ENCODE measurements around the gene EVPLL. TPM values are rescaled to one million over a fixed set of nuclear protein-coding genes. Genes with fewer than 3 reads are reported as not detected.
"Not testable (repeated sequence)": the region's sequence is repeated elsewhere in the genome, so short reads cannot be mapped to it uniquely, and the experiment has no call there.

The EVPLL gene

DNA sequence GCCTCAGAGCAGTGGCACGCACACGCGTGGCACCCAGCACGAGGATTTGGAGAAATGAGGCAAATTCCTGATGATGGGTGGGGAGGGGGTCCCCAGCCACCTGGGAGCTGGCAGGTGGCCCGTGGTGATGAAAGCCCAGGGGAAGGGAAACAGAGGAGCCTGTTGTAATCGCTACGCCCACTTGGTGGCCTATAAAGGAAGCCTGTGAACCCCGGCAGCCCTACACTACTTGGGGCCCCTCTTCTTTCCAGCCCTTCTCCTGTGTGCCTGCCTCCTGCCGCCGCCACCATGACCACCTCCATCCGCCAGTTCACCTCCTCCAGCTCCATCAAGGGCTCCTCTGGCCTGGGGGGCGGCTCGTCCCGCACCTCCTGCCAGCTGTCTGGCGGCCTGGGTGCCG is 49.1 kb downstream of the EVPLL start:
- not testable (repeated sequence) for H2BK15ac ChIP-seq (ENCODE audit: low read length); H2BK120ac ChIP-seq (ENCODE audit: low read depth, low read length); H3K79me1 ChIP-seq (ENCODE audit: low read depth, low read length); H2AK5ac ChIP-seq (ENCODE audit: low read depth, low read length); H3K4me3 ChIP-seq (ENCODE audit: low read length in 2 of 2); H3K4me1 ChIP-seq (ENCODE audit: control insufficient read depth in 2 of 2, insufficient read depth in 1 of 2, low read depth in 1 of 2, low read length in 2 of 2); DNase-seq (ENCODE audit: low spot score); H3K4ac ChIP-seq (ENCODE audit: low read length); H3K9me3 ChIP-seq (replicated peaks in 1 of 2; ENCODE audit: control insufficient read depth in 2 of 2, insufficient read depth in 1 of 2, low read depth in 1 of 2, low read length in 2 of 2); H2AFZ ChIP-seq (ENCODE audit: low read length); H2BK12ac ChIP-seq (ENCODE audit: low read length); H3K36me3 ChIP-seq (replicated peaks in 1 of 2; ENCODE audit: control insufficient read depth in 2 of 2, insufficient read depth in 2 of 2, low read length in 2 of 2); H4K91ac ChIP-seq (ENCODE audit: low read depth, low read length, poor library complexity); H3K9ac ChIP-seq (ENCODE audit: low read depth, low read length, poor library complexity); H2BK5ac ChIP-seq (ENCODE audit: low read length); H3K14ac ChIP-seq (ENCODE audit: low read length); H3K23ac ChIP-seq (ENCODE audit: low read depth, low read length, poor library complexity); H3K27ac ChIP-seq (replicated peaks; ENCODE audit: low read length); H3K4me2 ChIP-seq (ENCODE audit: insufficient read depth, low read length, poor library complexity, severe bottlenecking); H3K18ac ChIP-seq (ENCODE audit: low read length); H3K27me3 ChIP-seq (ENCODE audit: control insufficient read depth in 3 of 3, insufficient read depth in 3 of 3, low read depth in 1 of 3, low read length in 3 of 3); H4K8ac ChIP-seq (ENCODE audit: low read depth, low read length)
- WGBS, 2 donors (ENCODE audit: extremely low coverage in 2 of 2, insufficient read length in 2 of 2, insufficient replicate concordance in 1 of 2) = no CpG with 5 or more reads among the region's 16 CpGs

DNA sequence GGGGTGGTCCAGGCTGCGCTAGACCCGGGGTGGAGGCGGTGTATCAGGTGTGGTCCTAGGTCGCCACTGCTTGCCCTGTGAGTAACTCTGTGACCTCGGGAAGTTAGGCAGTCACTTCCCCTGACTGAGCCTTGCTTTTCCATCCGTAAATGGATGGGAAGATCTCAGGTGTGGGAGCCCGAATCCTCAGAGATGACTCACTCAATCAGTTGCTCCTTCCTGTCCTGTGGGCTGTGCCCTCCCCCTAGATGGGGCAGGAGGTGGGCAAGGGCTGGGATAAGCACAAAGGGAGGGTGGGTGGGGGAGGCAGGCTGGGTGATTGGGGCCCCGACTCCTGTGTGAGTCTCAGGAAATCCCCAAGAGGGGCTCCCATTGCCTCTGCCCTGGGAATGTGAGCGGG is 54.6 kb downstream of the EVPLL start:
- H3K23ac ChIP-seq (ENCODE audit: low read depth, low read length, poor library complexity); H4K91ac ChIP-seq (ENCODE audit: low read depth, low read length, poor library complexity); H3K18ac ChIP-seq (ENCODE audit: low read length); H2BK12ac ChIP-seq (ENCODE audit: low read length); H2BK120ac ChIP-seq (ENCODE audit: low read depth, low read length); H3K14ac ChIP-seq (ENCODE audit: low read length); H3K4me1 ChIP-seq (ENCODE audit: control insufficient read depth in 2 of 2, insufficient read depth in 1 of 2, low read depth in 1 of 2, low read length in 2 of 2); H2BK15ac ChIP-seq (ENCODE audit: low read length); H2AK5ac ChIP-seq (ENCODE audit: low read depth, low read length); H3K4me2 ChIP-seq (ENCODE audit: insufficient read depth, low read length, poor library complexity, severe bottlenecking); H3K27ac ChIP-seq (replicated peaks; ENCODE audit: low read length); H3K4me3 ChIP-seq (ENCODE audit: low read length in 2 of 2); H3K79me1 ChIP-seq (ENCODE audit: low read depth, low read length); H3K9me3 ChIP-seq (replicated peaks in 1 of 2; ENCODE audit: control insufficient read depth in 2 of 2, insufficient read depth in 1 of 2, low read depth in 1 of 2, low read length in 2 of 2); H4K8ac ChIP-seq (ENCODE audit: low read depth, low read length); H2BK5ac ChIP-seq (ENCODE audit: low read length); H3K36me3 ChIP-seq (replicated peaks in 1 of 2; ENCODE audit: control insufficient read depth in 2 of 2, insufficient read depth in 2 of 2, low read length in 2 of 2); H3K4ac ChIP-seq (ENCODE audit: low read length); H3K9ac ChIP-seq (ENCODE audit: low read depth, low read length, poor library complexity); H2AFZ ChIP-seq (ENCODE audit: low read length); H3K27me3 ChIP-seq (ENCODE audit: control insufficient read depth in 3 of 3, insufficient read depth in 3 of 3, low read depth in 1 of 3, low read length in 3 of 3); DNase-seq (ENCODE audit: low spot score): not testable (repeated sequence)
- no CpG with 5 or more reads among the region's 9 CpGs for WGBS, 2 donors (ENCODE audit: extremely low coverage in 2 of 2, insufficient read length in 2 of 2, insufficient replicate concordance in 1 of 2)

Small RNAs within 50 kb of the gene (small RNA-seq; reads per million reads assigned to genes)
- gene AL353997.5 (ENCODE audit: insufficient read depth) (not detected), gene YWHAEP2 (ENCODE audit: insufficient read depth) (not detected)

Data from neuronal stem cell (in vitro differentiated cells).